ENCODE measurements around the gene B2M. TPM values are rescaled to one million over a fixed set of nuclear protein-coding genes. Genes with fewer than 3 reads are reported as not detected.
A peak's percentile ranks its signal among the peaks of the same experiment; 100 is the strongest.

B2M gene
- total and polyA plus RNA-seq, 2 experiments from 2014 or later: 167 to 180 TPM

- Histone ChIP-seq H3K27me3 (ENCODE audit: insufficient read depth) (peaks cover 16% of the 10 kb centered on the region), H3K4me1 (ENCODE audit: insufficient read depth) (no peaks in the 10 kb centered on the region), H3K27ac (ENCODE audit: low read depth) (no peak overlapping the region), H3K36me3 (ENCODE audit: insufficient read depth) (no peaks in the 10 kb centered on the region), H3K9me2 (ENCODE audit: insufficient read depth) (no peaks in the 10 kb centered on the region), H2AFZ (no peak overlapping the region), H3F3A (replicated peaks; ENCODE audit: low read depth) (no peaks in the 10 kb centered on the region), H3K4me2 (peak overlapping the region; percentile 81; the same call in 1 of the 2 replicates), H3K4me3 (peak overlapping the region; percentile 61; the same call in 1 of the 2 replicates), H4K20me1 (replicated peaks; ENCODE audit: insufficient read depth) (peaks cover 11% of the 10 kb centered on the region; the same call in 1 of the 2 replicates), H3K79me2 (replicated peaks; ENCODE audit: insufficient read depth) (peaks cover 10% of the 10 kb centered on the region; the same call in 1 of the 2 replicates)
- DNase-seq (ENCODE audit: low spot score): peak; percentile 66
- Mint-ChIP-seq H3K4me3 (no peak overlapping the region), H3K9me3 (no peaks in the 10 kb centered on the region), H3K36me3 (ENCODE audit: low read depth) (peaks cover 8% of the 10 kb centered on the region), H3K27me3 (ENCODE audit: insufficient read depth, low read depth, poor library complexity) (peaks cover 20% of the 10 kb centered on the region), H3K4me1 (peaks cover 8% of the 10 kb centered on the region; the same call in 2 of the 3 replicates), H3K27ac (no peak overlapping the region)
- TF ChIP-seq CREB1 (CRISPR knock-in tag; IDR thresholded peaks at IDR 0.05; ENCODE audit: low read depth): no peak
- TF ChIP-seq, protein P1, sequence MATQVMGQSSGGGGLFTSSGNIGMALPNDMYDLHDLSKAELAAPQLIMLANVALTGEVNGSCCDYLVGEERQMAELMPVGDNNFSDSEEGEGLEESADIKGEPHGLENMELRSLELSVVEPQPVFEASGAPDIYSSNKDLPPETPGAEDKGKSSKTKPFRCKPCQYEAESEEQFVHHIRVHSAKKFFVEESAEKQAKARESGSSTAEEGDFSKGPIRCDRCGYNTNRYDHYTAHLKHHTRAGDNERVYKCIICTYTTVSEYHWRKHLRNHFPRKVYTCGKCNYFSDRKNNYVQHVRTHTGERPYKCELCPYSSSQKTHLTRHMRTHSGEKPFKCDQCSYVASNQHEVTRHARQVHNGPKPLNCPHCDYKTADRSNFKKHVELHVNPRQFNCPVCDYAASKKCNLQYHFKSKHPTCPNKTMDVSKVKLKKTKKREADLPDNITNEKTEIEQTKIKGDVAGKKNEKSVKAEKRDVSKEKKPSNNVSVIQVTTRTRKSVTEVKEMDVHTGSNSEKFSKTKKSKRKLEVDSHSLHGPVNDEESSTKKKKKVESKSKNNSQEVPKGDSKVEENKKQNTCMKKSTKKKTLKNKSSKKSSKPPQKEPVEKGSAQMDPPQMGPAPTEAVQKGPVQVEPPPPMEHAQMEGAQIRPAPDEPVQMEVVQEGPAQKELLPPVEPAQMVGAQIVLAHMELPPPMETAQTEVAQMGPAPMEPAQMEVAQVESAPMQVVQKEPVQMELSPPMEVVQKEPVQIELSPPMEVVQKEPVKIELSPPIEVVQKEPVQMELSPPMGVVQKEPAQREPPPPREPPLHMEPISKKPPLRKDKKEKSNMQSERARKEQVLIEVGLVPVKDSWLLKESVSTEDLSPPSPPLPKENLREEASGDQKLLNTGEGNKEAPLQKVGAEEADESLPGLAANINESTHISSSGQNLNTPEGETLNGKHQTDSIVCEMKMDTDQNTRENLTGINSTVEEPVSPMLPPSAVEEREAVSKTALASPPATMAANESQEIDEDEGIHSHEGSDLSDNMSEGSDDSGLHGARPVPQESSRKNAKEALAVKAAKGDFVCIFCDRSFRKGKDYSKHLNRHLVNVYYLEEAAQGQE (IDR thresholded peaks at IDR 0.05; ENCODE audit: unreplicated experiment): no peak
- TF ChIP-seq, protein P2, sequence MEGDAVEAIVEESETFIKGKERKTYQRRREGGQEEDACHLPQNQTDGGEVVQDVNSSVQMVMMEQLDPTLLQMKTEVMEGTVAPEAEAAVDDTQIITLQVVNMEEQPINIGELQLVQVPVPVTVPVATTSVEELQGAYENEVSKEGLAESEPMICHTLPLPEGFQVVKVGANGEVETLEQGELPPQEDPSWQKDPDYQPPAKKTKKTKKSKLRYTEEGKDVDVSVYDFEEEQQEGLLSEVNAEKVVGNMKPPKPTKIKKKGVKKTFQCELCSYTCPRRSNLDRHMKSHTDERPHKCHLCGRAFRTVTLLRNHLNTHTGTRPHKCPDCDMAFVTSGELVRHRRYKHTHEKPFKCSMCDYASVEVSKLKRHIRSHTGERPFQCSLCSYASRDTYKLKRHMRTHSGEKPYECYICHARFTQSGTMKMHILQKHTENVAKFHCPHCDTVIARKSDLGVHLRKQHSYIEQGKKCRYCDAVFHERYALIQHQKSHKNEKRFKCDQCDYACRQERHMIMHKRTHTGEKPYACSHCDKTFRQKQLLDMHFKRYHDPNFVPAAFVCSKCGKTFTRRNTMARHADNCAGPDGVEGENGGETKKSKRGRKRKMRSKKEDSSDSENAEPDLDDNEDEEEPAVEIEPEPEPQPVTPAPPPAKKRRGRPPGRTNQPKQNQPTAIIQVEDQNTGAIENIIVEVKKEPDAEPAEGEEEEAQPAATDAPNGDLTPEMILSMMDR (conservative IDR thresholded peaks at IDR 0.05; ENCODE audit: low read depth in 2 of 2): peak; percentile 36 to 53; a peak in 3 of 4 replicates
- ATAC-seq: no peak
Measured at GRCh38 chr15:44713006-44713966, 2.0 kb downstream of the B2M start.

GRCh38 chr15:44715142-44715796 lies 4.0 kb downstream of the B2M start:
- ATAC-seq (no peak), DNase-seq (ENCODE audit: low spot score) (no peak)
- TF ChIP-seq EZH2 (IDR thresholded peaks at IDR 0.05; ENCODE audit: low read depth, unreplicated experiment) (no peak), POLR2AphosphoS5 (IDR thresholded peaks at IDR 0.05; ENCODE audit: low read depth) (no peak), NANOG (IDR thresholded peaks at IDR 0.05; ENCODE audit: borderline replicate concordance) (no peak), ZNF331 (CRISPR knock-in tag; IDR thresholded peaks at IDR 0.05; ENCODE audit: low read depth) (no peak)
- TF ChIP-seq, protein P2 (conservative IDR thresholded peaks at IDR 0.05; ENCODE audit: low read depth in 2 of 2): no peak
- Histone ChIP-seq H3K79me2 (replicated peaks; ENCODE audit: insufficient read depth) (peaks cover 10% of the 10 kb centered on the region; the same call in 1 of the 2 replicates), H3K36me3 (ENCODE audit: insufficient read depth) (no peaks in the 10 kb centered on the region), H3F3A (replicated peaks; ENCODE audit: low read depth) (no peaks in the 10 kb centered on the region), H3K27me3 (ENCODE audit: insufficient read depth) (peaks cover 16% of the 10 kb centered on the region), H3K4me3 (no peak overlapping the region), H3K4me1 (ENCODE audit: insufficient read depth) (peaks cover 6% of the 10 kb centered on the region), H3K27ac (ENCODE audit: low read depth) (no peak overlapping the region), H3K4me2 (no peak overlapping the region), H2AFZ (no peak overlapping the region), H4K20me1 (replicated peaks; ENCODE audit: insufficient read depth) (peaks cover 11% of the 10 kb centered on the region; the same call in 1 of the 2 replicates), H3K9me2 (ENCODE audit: insufficient read depth) (no peaks in the 10 kb centered on the region)
- H3K36me3 Mint-ChIP-seq (ENCODE audit: low read depth): peaks cover 8% of the 10 kb centered on the region
- peaks cover 14% of the 10 kb centered on the region for H3K4me1 Mint-ChIP-seq
- H3K27ac Mint-ChIP-seq: no peak overlapping the region
- H3K9me3 Mint-ChIP-seq: no peaks in the 10 kb centered on the region
- H3K4me3 Mint-ChIP-seq: no peak overlapping the region
- peaks cover 20% of the 10 kb centered on the region for H3K27me3 Mint-ChIP-seq (ENCODE audit: insufficient read depth, low read depth, poor library complexity)
